SK-N-SH treated with all-trans-retinoic acid at 6 μM for 48 hours (cell line): ENCODE data around the gene EIF4E.
"Not testable (repeated sequence)": the region's sequence is repeated elsewhere in the genome, so short reads cannot be mapped to it uniquely, and the experiment has no call there.

Source experiments
- ATAC-seq: fragments of 200-7000 bp; cut with Tn5 transposase; 3 replicates; pipeline ENCODE4 v1.9.1; 2020; ENCODE audit warnings: mild to moderate bottlenecking, moderate library complexity
- ARNTL ChIP-seq: fragments of 450-650 bp; formaldehyde crosslinking; IDR thresholded peaks from 2 replicates; pipeline ENCODE4 v1.5.0; 2020; ENCODE audit warnings: low read depth, mild to moderate bottlenecking, moderate library complexity, borderline replicate concordance
- BACH2 ChIP-seq: fragments of 250-450 bp; sonication (Bioruptor Pico); IDR thresholded peaks from 2 replicates; pipeline ENCODE4 v1.9.0; 2021; ENCODE audit warnings: mild to moderate bottlenecking, borderline replicate concordance
- CREB5 ChIP-seq: fragments of 250-450 bp; sonication (Bioruptor Pico); IDR thresholded peaks from 2 replicates; pipeline ENCODE4 v1.5.1; 2020; ENCODE audit warnings: low read depth, mild to moderate bottlenecking, moderate library complexity
- CSDC2 ChIP-seq: fragments of 250-450 bp; sonication (Bioruptor Pico); IDR thresholded peaks from 2 replicates; pipeline ENCODE4 v1.5.0; 2020; ENCODE audit warnings: mild to moderate bottlenecking, moderate library complexity
- CSRNP3 ChIP-seq: fragments of 250-450 bp; sonication (Bioruptor Pico); IDR thresholded peaks from 2 replicates; pipeline ENCODE4 v1.5.1; 2021; ENCODE audit warnings: mild to moderate bottlenecking, moderate library complexity
- ESRRG ChIP-seq: fragments of 250-450 bp; sonication (Bioruptor Pico); IDR thresholded peaks from 2 replicates; pipeline ENCODE4 v1.6.1; 2021; ENCODE audit warnings: mild to moderate bottlenecking
- GLIS3 ChIP-seq: fragments of 250-450 bp; sonication (Bioruptor Pico); IDR thresholded peaks from 2 replicates; pipeline ENCODE4 v1.5.0; 2020; ENCODE audit warnings: mild to moderate bottlenecking, moderate library complexity
- ISL1 ChIP-seq: fragments of 250-450 bp; sonication (Bioruptor Pico); IDR thresholded peaks from 2 replicates; pipeline ENCODE4 v2.1.2; 2022; ENCODE audit warnings: mild to moderate bottlenecking, moderate library complexity
- OSR1 ChIP-seq: fragments of 250-450 bp; sonication (Bioruptor Pico); IDR thresholded peaks from 2 replicates; pipeline ENCODE4 v1.8.0; 2022; ENCODE audit warnings: moderate library complexity, mild to moderate bottlenecking, inconsistent platforms
- PATZ1 ChIP-seq: fragments of 250-450 bp; sonication (Bioruptor Pico); IDR thresholded peaks from 2 replicates; pipeline ENCODE4 v1.8.0; 2020; ENCODE audit warnings: mild to moderate bottlenecking, moderate library complexity, borderline replicate concordance
- POU6F1 ChIP-seq: fragments of 250-450 bp; sonication (Bioruptor Pico); IDR thresholded peaks from 2 replicates; pipeline ENCODE4 v1.8.0; 2021; ENCODE audit warnings: low read depth, mild to moderate bottlenecking, moderate library complexity, borderline replicate concordance
- PPARA ChIP-seq: fragments of 250-450 bp; sonication (Bioruptor Pico); IDR thresholded peaks from 2 replicates; pipeline ENCODE4 v1.5.0; 2020; ENCODE audit warnings: mild to moderate bottlenecking, borderline replicate concordance
- RARB ChIP-seq: fragments of 250-450 bp; sonication (Bioruptor Pico); IDR thresholded peaks from 2 replicates; pipeline ENCODE4 v1.8.0; 2021; ENCODE audit warnings: mild to moderate bottlenecking, moderate library complexity
- SNAI2 ChIP-seq: fragments of 250-450 bp; sonication (Bioruptor Pico); IDR thresholded peaks from 2 replicates; pipeline ENCODE4 v1.5.0; 2020; ENCODE audit warnings: mild to moderate bottlenecking, moderate library complexity
- TCF4 ChIP-seq: fragments of 250-450 bp; sonication (Bioruptor Pico); IDR thresholded peaks from 2 replicates; pipeline ENCODE4 v1.8.0; 2021; ENCODE audit warnings: mild to moderate bottlenecking, moderate library complexity, borderline replicate concordance
- TOX ChIP-seq: fragments of 250-450 bp; sonication (Bioruptor Pico); IDR thresholded peaks from 2 replicates; pipeline ENCODE4 v1.8.0; 2021; ENCODE audit warnings: mild to moderate bottlenecking, moderate library complexity, borderline replicate concordance
- TSHZ2 ChIP-seq: fragments of 250-450 bp; sonication (Bioruptor Pico); IDR thresholded peaks from 2 replicates; pipeline ENCODE4 v1.5.0; 2020; ENCODE audit warnings: mild to moderate bottlenecking, moderate library complexity
- ZC3H10 ChIP-seq: fragments of 250-450 bp; sonication (Bioruptor Pico); IDR thresholded peaks from 2 replicates; pipeline ENCODE4 v1.5.1; 2021; ENCODE audit warnings: mild to moderate bottlenecking, moderate library complexity
- ZFP3 ChIP-seq: fragments of 250-450 bp; sonication (Bioruptor Pico); IDR thresholded peaks from 2 replicates; pipeline ENCODE4 v1.5.0; 2020; ENCODE audit warnings: mild to moderate bottlenecking, moderate library complexity
- ZFP30 ChIP-seq: fragments of 450-650 bp; formaldehyde crosslinking; IDR thresholded peaks from 2 replicates; pipeline ENCODE4 v1.5.0; 2022; ENCODE audit warnings: mild to moderate bottlenecking, moderate library complexity
- ZNF565 ChIP-seq: fragments of 450-650 bp; formaldehyde crosslinking; conservative IDR thresholded peaks from 2 replicates; pipeline ENCODE4 v1.5.0; 2020; ENCODE audit warnings: low read depth, mild to moderate bottlenecking, moderate library complexity
- ZNF70 ChIP-seq: fragments of 450-650 bp; formaldehyde crosslinking; IDR thresholded peaks from 2 replicates; pipeline ENCODE4 v1.5.0; 2020; ENCODE audit warnings: mild to moderate bottlenecking, moderate library complexity
- ZNF8 ChIP-seq: fragments of 450-650 bp; formaldehyde crosslinking; IDR thresholded peaks from 2 replicates; pipeline ENCODE4 v1.5.0; 2020; ENCODE audit warnings: mild to moderate bottlenecking, moderate library complexity

Gene EIF4E

GRCh38 chr4:98937986-98938720, 9.2 kb upstream of the EIF4E start (continued):
- no peak for TF ChIP-seq PATZ1 (CRISPR knock-in tag)
- TF ChIP-seq CSDC2: no peak
- TF ChIP-seq ISL1: no peak
- TF ChIP-seq OSR1 (CRISPR knock-in tag): no peak
- no peak for TF ChIP-seq PPARA

GRCh38 chr4:98935633-98936032, 6.7 kb upstream of the EIF4E start:
- no peak for ATAC-seq
- TF ChIP-seq OSR1 (CRISPR knock-in tag) (no peak), ZNF8 (CRISPR knock-in tag) (no peak), GLIS3 (CRISPR knock-in tag) (no peak), CSDC2 (no peak), ZC3H10 (CRISPR knock-in tag) (no peak), PATZ1 (CRISPR knock-in tag) (no peak), ESRRG (CRISPR knock-in tag) (no peak), BACH2 (no peak), PPARA (no peak), ARNTL (no peak), SNAI2 (no peak), RARB (no peak), ZNF70 (CRISPR knock-in tag) (no peak), ZFP30 (CRISPR knock-in tag) (no peak)

GRCh38 chr4:98934851-98935250, 5.9 kb upstream of the EIF4E start:
- ATAC-seq: not testable (repeated sequence)

GRCh38 chr4:98932539-98932938, 3.6 kb upstream of the EIF4E start:
- TF ChIP-seq ZFP3 (CRISPR knock-in tag) (no peak), OSR1 (CRISPR knock-in tag) (no peak), ZC3H10 (CRISPR knock-in tag) (no peak), POU6F1 (no peak), CSDC2 (no peak), ZFP30 (CRISPR knock-in tag) (no peak), ZNF8 (CRISPR knock-in tag) (no peak), ARNTL (no peak), GLIS3 (CRISPR knock-in tag) (no peak), TCF4 (no peak), ISL1 (no peak), ESRRG (CRISPR knock-in tag) (no peak)

GRCh38 chr4:98930311-98930865, 1.5 kb upstream of the EIF4E start:
- no peak for ATAC-seq
- TF ChIP-seq TCF4 (no peak), TSHZ2 (CRISPR knock-in tag) (no peak), ZNF70 (CRISPR knock-in tag) (no peak), CSDC2 (no peak), ZNF565 (no peak), BACH2 (no peak), ZC3H10 (CRISPR knock-in tag) (no peak), ZNF8 (CRISPR knock-in tag) (no peak), ZFP30 (CRISPR knock-in tag) (no peak), CREB5 (no peak), GLIS3 (CRISPR knock-in tag) (no peak), TOX (no peak), ZFP3 (CRISPR knock-in tag) (no peak), ARNTL (no peak), SNAI2 (no peak), PPARA (no peak), CSRNP3 (CRISPR knock-in tag) (no peak)

More at GRCh38 chr4:98932539-98932938, 3.6 kb upstream of the EIF4E start:
- ATAC-seq: no peak
